Astrocyte (in vitro differentiated cells and primary cell): ENCODE measurements around the gene RMND5A. TPM values are rescaled to one million over a fixed set of nuclear protein-coding genes. Genes with fewer than 3 reads are reported as not detected.
A peak's percentile ranks its signal among the peaks of the same experiment; 100 is the strongest.

Experiments
- DNase-seq: peaks from one replicate; pipeline ENCODE4 v3.0.0-alpha.2; 2010; ENCODE audit warnings: low read depth
- FAIRE-seq: peaks from 2 replicates; lab custom pipeline; 2011; peaks lifted over from hg19 to GRCh38; lab: Jason Lieb, UNC
- H2AFZ ChIP-seq: 2 replicates; pipeline ENCODE4 v1.6.0; 2012; ENCODE audit warnings: low read depth, low read length, inconsistent platforms
- H3K27ac ChIP-seq: 2 replicates; pipeline ENCODE4 v1.5.1; 2011; ENCODE audit warnings: low read depth, low read length, inconsistent platforms
- H3K27me3 ChIP-seq: 2 replicates; pipeline ENCODE4 v1.6.0; 2011; ENCODE audit warnings: low read length, inconsistent platforms; ENCODE audit not compliant: insufficient read depth
- H3K36me3 ChIP-seq: 2 replicates; pipeline ENCODE4 v1.5.1; 2011; ENCODE audit warnings: low read length, inconsistent platforms; ENCODE audit not compliant: insufficient read depth
- H3K4me1 ChIP-seq: 2 replicates; pipeline ENCODE4 v1.5.1; 2011; ENCODE audit warnings: low read length, inconsistent platforms; ENCODE audit not compliant: insufficient read depth
- H3K4me2 ChIP-seq: 2 replicates; pipeline ENCODE4 v1.6.0; 2012; ENCODE audit warnings: low read length, inconsistent platforms
- H3K4me3 ChIP-seq: 2 replicates; pipeline ENCODE4 v1.5.1; 2011; ENCODE audit warnings: low read depth, mild to moderate bottlenecking, low read length, inconsistent platforms; ENCODE audit not compliant: insufficient read depth
- H3K79me2 ChIP-seq: 2 replicates; pipeline ENCODE4 v1.6.0; 2012; ENCODE audit warnings: mild to moderate bottlenecking, low read length, inconsistent platforms; ENCODE audit not compliant: insufficient read depth
- H3K9ac ChIP-seq: 2 replicates; pipeline ENCODE4 v1.6.0; 2012; ENCODE audit warnings: mild to moderate bottlenecking, low read length, inconsistent platforms
- H3K9me3 ChIP-seq: 2 replicates; pipeline ENCODE4 v1.5.1; 2012; ENCODE audit warnings: low read depth, mild to moderate bottlenecking, low read length, inconsistent platforms; ENCODE audit not compliant: insufficient read depth
- H4K20me1 ChIP-seq: 2 replicates; pipeline ENCODE4 v1.6.0; 2012; ENCODE audit warnings: low read length, inconsistent platforms; ENCODE audit not compliant: insufficient read depth
- H3K27ac Mint-ChIP-seq: one replicate; pipeline ENCODE4 v1.8.0; 2021; ENCODE audit warnings: mild to moderate bottlenecking, mixed read lengths; ENCODE audit not compliant: unreplicated experiment
- H3K27me3 Mint-ChIP-seq: one replicate; pipeline ENCODE4 v1.8.0; 2021; ENCODE audit warnings: low read depth, mixed read lengths; ENCODE audit not compliant: unreplicated experiment
- H3K36me3 Mint-ChIP-seq: one replicate; pipeline ENCODE4 v1.8.0; 2021; ENCODE audit warnings: low read depth, mixed read lengths; ENCODE audit not compliant: unreplicated experiment
- H3K4me1 Mint-ChIP-seq: one replicate; pipeline ENCODE4 v1.8.0; 2021; ENCODE audit warnings: low read depth, mixed read lengths; ENCODE audit not compliant: unreplicated experiment
- H3K4me3 Mint-ChIP-seq: one replicate; pipeline ENCODE4 v1.8.0; 2021; ENCODE audit warnings: mild to moderate bottlenecking, moderate library complexity, mixed read lengths; ENCODE audit not compliant: unreplicated experiment
- H3K9me3 Mint-ChIP-seq: one replicate; pipeline ENCODE4 v1.8.0; 2021; ENCODE audit warnings: mild to moderate bottlenecking, mixed read lengths; ENCODE audit not compliant: unreplicated experiment
- CTCF ChIP-seq: IDR thresholded peaks from 2 replicates; pipeline ENCODE4 v1.5.1; 2011; ENCODE audit warnings: low read depth, mild to moderate bottlenecking, inconsistent platforms, low read length, moderate library complexity; ENCODE audit not compliant: insufficient read depth
- EZH2 ChIP-seq: IDR thresholded peaks from 2 replicates; pipeline ENCODE4 v1.6.1; 2012; ENCODE audit warnings: mild to moderate bottlenecking, low read length, inconsistent platforms; ENCODE audit not compliant: insufficient read depth
- total RNA-seq: library from RNA; stranded (reverse); gene quantifications from 2 replicates; pipeline ENCODE4 v1.2.1, GENCODE V29; 2021

RMND5A gene
- total RNA-seq, 1 donor from 2014 or later = 33.6 TPM

GRCh38 chr2:86753606-86754005, 33.5 kb downstream of the RMND5A start:
- Mint-ChIP-seq H3K4me1 (peaks cover 8% of the 10 kb centered on the region), H3K4me3 (no peak overlapping the region), H3K9me3 (peaks cover 12% of the 10 kb centered on the region), H3K27ac (no peak overlapping the region), H3K27me3 (no peaks in the 10 kb centered on the region), H3K36me3 (peaks cover 24% of the 10 kb centered on the region)
- no peaks in the 10 kb centered on the region for H3K36me3 ChIP-seq
- peak; percentile 5 for DNase-seq
- no peak overlapping the region for H2AFZ ChIP-seq
- peaks cover 23% of the 10 kb centered on the region for H3K79me2 ChIP-seq
- no peak for FAIRE-seq
- H3K27me3 ChIP-seq = no peaks in the 10 kb centered on the region
- TF ChIP-seq CTCF (no peak), EZH2 (no peak)
- no peak overlapping the region for H3K27ac ChIP-seq
- H3K4me3 ChIP-seq = no peak overlapping the region
- H3K9me3 ChIP-seq = no peaks in the 10 kb centered on the region
- peaks cover 5% of the 10 kb centered on the region for H4K20me1 ChIP-seq
- no peak overlapping the region for H3K9ac ChIP-seq
- H3K4me1 ChIP-seq = no peaks in the 10 kb centered on the region
- no peak overlapping the region for H3K4me2 ChIP-seq

- Histone ChIP-seq H3K9me3 (no peaks in the 10 kb centered on the region), H4K20me1 (peaks cover 22% of the 10 kb centered on the region), H3K36me3 (no peaks in the 10 kb centered on the region), H3K4me3 (no peak overlapping the region), H3K4me2 (no peak overlapping the region), H3K27ac (no peak overlapping the region), H3K9ac (no peak overlapping the region), H3K4me1 (no peaks in the 10 kb centered on the region), H3K79me2 (no peaks in the 10 kb centered on the region), H3K27me3 (no peaks in the 10 kb centered on the region), H2AFZ (no peak overlapping the region)
- H3K27me3 Mint-ChIP-seq = no peaks in the 10 kb centered on the region
- H3K4me3 Mint-ChIP-seq = no peak overlapping the region
- TF ChIP-seq CTCF = no peak
- no peak for TF ChIP-seq EZH2
- H3K9me3 Mint-ChIP-seq = no peaks in the 10 kb centered on the region
- peaks cover 4% of the 10 kb centered on the region for H3K36me3 Mint-ChIP-seq
- FAIRE-seq (no peak), DNase-seq (no peak)
- H3K4me1 Mint-ChIP-seq = peaks cover 9% of the 10 kb centered on the region
- no peak overlapping the region for H3K27ac Mint-ChIP-seq
Measured at GRCh38 chr2:86758405-86758804, 38.3 kb downstream of the RMND5A start.

DNA sequence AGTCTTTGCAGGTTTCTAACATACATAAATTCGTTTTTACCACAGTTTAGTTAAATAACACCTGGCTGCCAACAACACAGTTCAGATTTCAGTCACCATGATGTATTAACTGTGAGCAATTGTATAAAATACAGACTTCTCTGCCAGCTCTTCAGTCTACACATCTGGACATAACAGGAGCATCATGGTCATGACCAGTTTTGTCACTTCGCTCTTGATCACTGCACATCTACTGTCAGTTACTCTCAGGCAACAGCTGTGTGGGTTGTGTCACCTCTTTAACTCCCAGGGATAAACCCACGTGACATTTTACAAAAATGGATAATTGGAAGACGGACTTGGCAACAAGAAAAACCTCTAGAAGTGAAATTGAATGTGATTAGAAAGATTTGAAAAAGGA, 40.3 kb downstream of the RMND5A start:
- DNase-seq (no peak), FAIRE-seq (no peak)
- Histone ChIP-seq H3K4me1 (no peaks in the 10 kb centered on the region), H3K27ac (no peak overlapping the region), H3K27me3 (no peaks in the 10 kb centered on the region), H3K9ac (no peak overlapping the region), H3K4me3 (no peak overlapping the region), H3K4me2 (no peak overlapping the region), H3K9me3 (no peaks in the 10 kb centered on the region), H3K79me2 (no peaks in the 10 kb centered on the region), H2AFZ (no peak overlapping the region), H3K36me3 (no peaks in the 10 kb centered on the region), H4K20me1 (peaks cover 37% of the 10 kb centered on the region)
- H3K27me3 Mint-ChIP-seq = no peaks in the 10 kb centered on the region
- H3K36me3 Mint-ChIP-seq = peaks cover 4% of the 10 kb centered on the region
- no peaks in the 10 kb centered on the region for H3K9me3 Mint-ChIP-seq
- H3K4me3 Mint-ChIP-seq = no peak overlapping the region
- TF ChIP-seq CTCF = no peak
- no peak for TF ChIP-seq EZH2
- no peak overlapping the region for H3K27ac Mint-ChIP-seq
- H3K4me1 Mint-ChIP-seq = peaks cover 10% of the 10 kb centered on the region
